Kidney (tissue), 14 donors: ENCODE results near the gene CGN. TPM values are rescaled to one million over a fixed set of nuclear protein-coding genes. Genes with fewer than 3 reads are reported as not detected.

Experiments used
- DNase-seq, 5 donors: peaks; one replicate each; pipeline ENCODE4 v3.0.0-alpha.2; 2013 to 2020
- FAIRE-seq: peaks from 2 replicates; lab custom pipeline; 2012; peaks lifted over from hg19 to GRCh38; lab: Jason Lieb, UNC
- H3K27ac ChIP-seq, 2 donors: one replicate each; pipeline ENCODE4 v1.7.0; 2013; ENCODE audit warnings: low read depth in 2 of 2, low read length in 2 of 2, inconsistent platforms in 1 of 2
- H3K27me3 ChIP-seq: one replicate; pipeline ENCODE4 v1.7.1; 2013; ENCODE audit warnings: low read length, inconsistent platforms; ENCODE audit not compliant: control insufficient read depth, insufficient read depth
- H3K36me3 ChIP-seq, 3 donors: one replicate each; pipeline versions ENCODE4 v1.7.0 to v1.7.1; 2013; ENCODE audit warnings: low read length in 3 of 3, control low read depth in 1 of 3, inconsistent platforms in 1 of 3; ENCODE audit not compliant: insufficient read depth in 3 of 3, control insufficient read depth in 2 of 3
- H3K4me1 ChIP-seq, 3 donors: one replicate each; pipeline versions ENCODE4 v1.7.0 to v1.7.1; 2013; ENCODE audit warnings: low read length in 3 of 3, inconsistent platforms in 1 of 3, low read depth in 1 of 3; ENCODE audit not compliant: control insufficient read depth in 2 of 3, insufficient read depth in 2 of 3
- H3K4me3 ChIP-seq, 3 donors: one replicate each; pipeline versions ENCODE4 v1.7.0 to v1.8.1; 2013; ENCODE audit warnings: low read length in 3 of 3, control low read depth in 1 of 3, inconsistent platforms in 1 of 3
- H3K9ac ChIP-seq, 3 donors: one replicate each; pipeline versions ENCODE4 v1.7.0 to v1.7.1; 2013; ENCODE audit warnings: low read length in 3 of 3, control low read depth in 1 of 3, inconsistent platforms in 1 of 3
- H3K9me3 ChIP-seq, 3 donors: one replicate each; pipeline versions ENCODE4 v1.7.0 to v1.7.1; 2013; ENCODE audit warnings: low read length in 3 of 3, control low read depth in 1 of 3, inconsistent platforms in 1 of 3; ENCODE audit not compliant: control insufficient read depth in 2 of 3, insufficient read depth in 1 of 3
- intact Hi-C: fragments of 100-400 bp; cut with DNase I; formaldehyde crosslinking; loops from one replicate; pipeline ENCODE4 v1.11.1; 2022
- polyA plus RNA-seq: library from polyadenylated mRNA; stranded (reverse); fragments of 350-450 nt; fragmentation: Illumina TruSeq; extraction: RNeasy Lipid Tissue Mini Kit (QIAGEN cat#74804); gene quantifications from one replicate; pipeline ENCODE4 v1.2.3, GENCODE V29; 2014; ENCODE audit warnings: low read depth, low replicate concordance; ENCODE audit not compliant: insufficient read depth
- total RNA-seq: library from RNA; stranded (reverse); fragmentation: NEBNext Ultra II Directional; extraction: Animal tissue kit (Norgen Biotek cat#: 25700); gene quantifications from one replicate; pipeline ENCODE4 v1.2.1, GENCODE V29; 2021
- TF ChIP-seq, protein P1 (sequence below): IDR thresholded peaks from 3 replicates; pipeline ENCODE4 v1.5.1; 2012; ENCODE audit warnings: mild to moderate bottlenecking, moderate library complexity, borderline replicate concordance; ENCODE audit not compliant: insufficient read depth; ENCODE audit errors: extremely low read depth
- donor health status: control.
- donor health status: control.
- donor health status: control.
- donor health status: control.
- donor health status: control.
- donor health status: DM: yes; HTN: yes; CAD: no.
- donor health status: Normal renal cell carcinoma (clear cell type).

Gene CGN
- total and polyA plus RNA-seq, 2 donors from 2014 or later: 24.0 to 41.6 TPM

DNA sequence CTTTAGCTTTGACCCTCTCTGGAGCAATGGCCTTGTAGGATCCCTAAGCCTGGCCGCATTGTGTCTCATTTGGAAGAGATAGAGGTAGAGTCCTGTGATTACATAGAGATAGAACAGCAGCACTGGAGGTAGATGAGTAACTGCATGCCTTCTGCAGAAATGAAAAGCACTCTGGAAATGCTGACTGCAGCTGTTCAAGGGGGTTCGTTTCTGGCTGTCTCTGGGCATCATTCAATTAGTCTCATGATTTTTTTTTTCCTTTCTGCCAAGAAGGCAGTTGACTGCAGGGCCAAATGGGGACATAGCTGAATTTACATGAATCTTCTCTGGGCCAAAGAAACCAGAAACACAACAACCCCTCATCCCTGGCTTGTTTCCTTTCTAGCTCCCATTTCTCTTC lies 72.6 kb downstream of the CGN start:
- Histone ChIP-seq H3K36me3 (peaks cover 0 to 21% (median 13%) of the 10 kb centered on the region in 3 donors), H3K27ac (peak overlapping the region in 1 of 2 donors; percentile 3), H3K4me1 (peaks cover 0 to 3% (median 0%) of the 10 kb centered on the region in 3 donors), H3K9me3 (no peaks in the 10 kb centered on the region), H3K4me3 (no peak overlapping the region), H3K9ac (no peak overlapping the region), H3K27me3 (no peaks in the 10 kb centered on the region)
- DNase-seq: no peak
- TF ChIP-seq, protein P1, sequence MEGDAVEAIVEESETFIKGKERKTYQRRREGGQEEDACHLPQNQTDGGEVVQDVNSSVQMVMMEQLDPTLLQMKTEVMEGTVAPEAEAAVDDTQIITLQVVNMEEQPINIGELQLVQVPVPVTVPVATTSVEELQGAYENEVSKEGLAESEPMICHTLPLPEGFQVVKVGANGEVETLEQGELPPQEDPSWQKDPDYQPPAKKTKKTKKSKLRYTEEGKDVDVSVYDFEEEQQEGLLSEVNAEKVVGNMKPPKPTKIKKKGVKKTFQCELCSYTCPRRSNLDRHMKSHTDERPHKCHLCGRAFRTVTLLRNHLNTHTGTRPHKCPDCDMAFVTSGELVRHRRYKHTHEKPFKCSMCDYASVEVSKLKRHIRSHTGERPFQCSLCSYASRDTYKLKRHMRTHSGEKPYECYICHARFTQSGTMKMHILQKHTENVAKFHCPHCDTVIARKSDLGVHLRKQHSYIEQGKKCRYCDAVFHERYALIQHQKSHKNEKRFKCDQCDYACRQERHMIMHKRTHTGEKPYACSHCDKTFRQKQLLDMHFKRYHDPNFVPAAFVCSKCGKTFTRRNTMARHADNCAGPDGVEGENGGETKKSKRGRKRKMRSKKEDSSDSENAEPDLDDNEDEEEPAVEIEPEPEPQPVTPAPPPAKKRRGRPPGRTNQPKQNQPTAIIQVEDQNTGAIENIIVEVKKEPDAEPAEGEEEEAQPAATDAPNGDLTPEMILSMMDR: no peak
- FAIRE-seq: no peak
- intact Hi-C loops: no loop called here

DNA sequence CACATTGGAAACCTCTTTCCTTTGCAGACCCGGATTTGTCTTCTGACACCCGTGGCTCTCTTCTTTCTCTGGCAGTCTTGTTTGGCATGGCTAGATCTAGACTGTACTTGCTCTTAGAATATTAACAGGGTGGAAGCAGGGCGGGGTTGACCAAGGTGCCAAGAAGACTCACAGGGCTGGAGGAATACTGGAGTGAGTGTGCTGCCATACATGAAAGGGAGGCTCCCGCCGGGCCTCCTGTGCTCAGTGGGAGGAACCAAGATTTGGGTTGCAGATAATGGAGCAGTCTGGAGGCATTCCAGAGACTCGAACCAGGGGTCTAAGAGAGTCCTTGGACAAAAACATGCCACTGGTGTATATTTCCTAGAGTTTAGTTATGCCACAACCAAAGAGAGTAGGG lies 73.1 kb downstream of the CGN start:
- H3K36me3 ChIP-seq: peaks cover 0 to 16% (median 8%) of the 10 kb centered on the region in 3 donors
- no peak for DNase-seq
- intact Hi-C loops: no loop called here

DNA sequence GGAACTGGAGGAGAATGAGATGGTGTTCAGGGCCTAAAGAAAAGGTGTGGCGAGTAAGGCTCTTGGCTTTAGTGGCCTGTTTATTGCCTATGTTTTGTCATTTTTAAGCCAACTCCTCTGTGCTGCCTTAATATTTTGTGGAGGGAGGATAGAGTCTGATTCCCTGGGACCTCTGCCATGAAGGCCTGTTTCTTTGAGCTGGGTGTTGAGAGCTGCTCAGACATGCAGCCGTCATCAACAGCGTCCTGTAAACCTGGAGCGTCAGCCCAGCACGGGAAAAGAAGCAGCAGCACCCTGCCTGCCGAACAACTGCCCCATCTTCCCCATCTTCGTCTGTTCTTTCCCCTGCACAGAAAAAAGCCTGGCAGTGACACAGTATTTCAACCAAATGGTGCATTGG lies 73.6 kb downstream of the CGN start:
- Histone ChIP-seq H3K4me3 (no peak overlapping the region), H3K27ac (peak overlapping the region in 1 of 2 donors; percentile 9), H3K9me3 (no peaks in the 10 kb centered on the region), H3K36me3 (peaks cover 0 to 11% (median 4%) of the 10 kb centered on the region in 3 donors), H3K27me3 (no peaks in the 10 kb centered on the region), H3K9ac (no peak overlapping the region), H3K4me1 (peaks cover 0 to 3% (median 0%) of the 10 kb centered on the region in 3 donors)
- FAIRE-seq: no peak
- intact Hi-C loops: no loop called here
- DNase-seq: no peak
- TF ChIP-seq, protein P1: no peak

More for the DNA sequence above, 73.1 kb downstream of the CGN start:
- H3K9ac ChIP-seq: no peak overlapping the region
- TF ChIP-seq, protein P1: no peak
- no peak overlapping the region for H3K4me3 ChIP-seq
- peak overlapping the region in 1 of 2 donors; percentile 9 for H3K27ac ChIP-seq
- peaks cover 0 to 3% (median 0%) of the 10 kb centered on the region in 3 donors for H3K4me1 ChIP-seq
- no peak for FAIRE-seq
- no peaks in the 10 kb centered on the region for H3K9me3 ChIP-seq
- H3K27me3 ChIP-seq: no peaks in the 10 kb centered on the region

DNA sequence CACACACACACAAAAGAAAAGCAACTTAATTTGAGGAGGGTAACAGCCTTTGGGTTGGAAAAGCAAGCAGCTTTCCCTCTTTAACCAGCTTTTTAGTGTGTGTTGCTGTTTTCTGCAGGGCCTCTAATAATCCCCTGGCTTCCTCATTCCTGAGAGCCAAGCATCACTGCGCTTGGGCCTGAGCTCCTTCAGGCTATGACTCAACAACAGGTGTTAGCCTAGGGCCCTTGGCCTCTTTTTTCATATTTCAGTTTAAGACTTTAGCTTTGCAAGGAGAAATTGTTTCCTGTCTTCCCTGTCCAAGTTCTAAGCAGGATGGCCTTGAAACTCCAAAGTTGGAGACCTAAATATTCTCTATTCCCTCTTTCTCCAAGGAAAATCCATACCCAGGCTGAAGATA lies 74.4 kb downstream of the CGN start:
- no peaks in the 10 kb centered on the region for H3K9me3 ChIP-seq
- no peak overlapping the region for H3K9ac ChIP-seq
- no peak overlapping the region for H3K4me3 ChIP-seq
- FAIRE-seq: no peak
- H3K36me3 ChIP-seq: peaks cover 0 to 7% (median 2%) of the 10 kb centered on the region in 3 donors
- TF ChIP-seq, protein P1: no peak
- peak in 3 of 5 donors; percentile 15 to 64 (median 50) for DNase-seq
- H3K27ac ChIP-seq: peak overlapping the region in 1 of 2 donors; percentile 26
- intact Hi-C loops: no loop called here
- H3K4me1 ChIP-seq: peaks cover 0 to 3% (median 0%) of the 10 kb centered on the region in 3 donors
- no peaks in the 10 kb centered on the region for H3K27me3 ChIP-seq
